ENCODE measurements around the gene INPP5B.
"Not testable (repeated sequence)": the region's sequence is repeated elsewhere in the genome, so short reads cannot be mapped to it uniquely, and the experiment has no call there.

INPP5B gene

DNA sequence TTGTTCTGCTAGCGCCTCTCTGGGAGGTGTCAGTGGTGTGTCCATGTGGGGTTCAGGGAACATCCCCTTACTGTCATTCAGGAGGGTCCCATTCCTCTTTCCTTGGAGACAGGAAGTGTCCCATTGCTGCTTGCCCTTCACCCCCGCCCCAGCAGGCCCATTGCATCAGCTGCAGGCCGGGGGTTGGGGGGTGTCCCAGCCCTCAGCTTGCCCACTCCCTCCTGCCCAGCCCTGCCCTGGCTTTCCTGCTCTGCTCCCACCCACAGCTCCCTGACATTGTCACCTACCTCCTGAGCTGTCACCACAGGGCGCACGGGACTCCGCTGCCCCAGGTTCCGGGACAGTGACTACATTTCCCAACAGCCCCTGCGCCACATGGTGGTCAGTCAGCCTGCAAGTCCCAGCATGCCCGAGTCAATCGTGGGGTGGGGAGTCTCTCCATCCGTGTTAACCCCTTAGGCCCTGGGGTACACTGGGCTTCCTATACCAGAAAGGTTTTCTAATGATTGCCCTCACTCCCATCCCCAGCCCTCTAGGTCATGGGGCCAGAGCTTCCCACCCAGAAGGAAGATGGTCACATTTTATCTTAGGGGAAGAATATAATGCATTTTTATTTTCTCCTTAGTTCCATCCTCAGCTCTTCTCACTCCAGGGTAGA lies at the start of gene INPP5B:
TSS of gene INPP5B (minus strand) at position 351 of the 658 bp plus-strand sequence. CDS start 745 bp downstream, outside the sequence.
- DNase-seq = peak; percentile 79

DNA sequence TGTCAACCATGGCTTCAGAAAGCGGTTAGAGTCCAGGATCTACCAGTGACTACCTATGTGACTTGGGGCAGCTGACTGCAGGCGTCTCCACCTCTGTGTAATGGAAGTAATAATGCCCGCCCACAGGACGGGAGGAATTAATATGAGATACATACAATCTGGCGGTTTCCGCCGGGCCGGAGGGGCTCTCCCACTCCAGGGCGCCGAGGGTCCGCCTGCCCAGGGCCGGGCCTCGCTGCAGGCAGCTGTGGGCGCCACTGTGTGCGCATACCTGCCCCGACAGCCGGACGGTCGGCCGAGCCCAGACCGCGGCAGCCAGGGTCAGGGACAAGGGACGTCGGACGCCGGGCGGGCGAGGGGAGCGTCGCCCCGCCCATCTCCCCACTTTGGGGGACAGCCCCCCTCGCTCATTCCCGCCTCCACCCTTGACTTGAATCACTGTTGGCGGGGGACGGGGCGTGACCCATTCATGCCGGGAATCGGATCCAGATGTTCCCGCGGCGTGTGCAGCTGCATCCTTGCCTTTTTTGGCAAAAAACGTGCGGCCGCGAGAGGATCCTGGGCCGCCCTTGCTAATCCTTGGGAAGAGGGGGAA lies 49.0 kb upstream of the INPP5B start:
- no peak for DNase-seq

DNA sequence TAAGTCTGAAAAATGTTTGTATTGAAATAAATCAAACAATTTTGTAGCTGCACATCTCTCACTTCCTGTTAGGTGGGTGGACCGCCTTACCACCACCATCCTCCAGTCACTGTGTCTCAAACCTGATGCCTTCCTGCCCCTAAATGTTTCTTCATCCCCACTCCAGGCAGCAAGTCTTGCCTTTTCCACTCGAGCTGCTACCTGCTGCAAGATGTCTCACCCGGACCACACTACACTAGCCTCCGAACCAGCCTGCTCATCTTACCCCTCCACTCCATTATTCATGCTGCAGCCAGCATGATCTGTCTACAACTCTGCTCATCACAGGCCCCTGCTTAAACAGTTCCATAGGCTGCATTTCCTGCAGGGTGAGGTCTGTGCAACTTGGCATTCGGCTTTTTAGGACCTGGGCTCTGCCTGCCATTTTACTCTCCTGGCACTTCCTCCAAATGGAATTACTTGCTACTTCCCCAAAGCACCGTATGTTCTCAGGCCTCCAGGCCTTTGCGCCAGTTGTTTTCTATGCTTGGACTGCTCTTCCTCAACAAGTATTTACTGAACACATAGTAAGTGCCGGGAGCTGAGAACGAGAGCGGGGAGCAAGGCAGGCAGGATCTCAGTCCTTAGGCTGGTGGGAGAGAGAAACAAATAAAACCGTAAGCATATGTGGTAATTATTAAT lies 48.2 kb upstream of the INPP5B start:
- DNase-seq = peak; percentile 33

GRCh38 chr1:37989361-37989930 lies 42.6 kb upstream of the INPP5B start:
- DNase-seq = peak; percentile 37

- no peak for DNase-seq
Measured at GRCh38 chr1:37987679-37988078, 40.8 kb upstream of the INPP5B start.

- DNase-seq = no peak
Measured at GRCh38 chr1:37983546-37983945, 36.7 kb upstream of the INPP5B start.

- DNase-seq = no peak
Measured at GRCh38 chr1:37978541-37978940, 31.7 kb upstream of the INPP5B start.

- peak; percentile 19 for DNase-seq
Measured at GRCh38 chr1:37975083-37975482, 28.2 kb upstream of the INPP5B start.

DNA sequence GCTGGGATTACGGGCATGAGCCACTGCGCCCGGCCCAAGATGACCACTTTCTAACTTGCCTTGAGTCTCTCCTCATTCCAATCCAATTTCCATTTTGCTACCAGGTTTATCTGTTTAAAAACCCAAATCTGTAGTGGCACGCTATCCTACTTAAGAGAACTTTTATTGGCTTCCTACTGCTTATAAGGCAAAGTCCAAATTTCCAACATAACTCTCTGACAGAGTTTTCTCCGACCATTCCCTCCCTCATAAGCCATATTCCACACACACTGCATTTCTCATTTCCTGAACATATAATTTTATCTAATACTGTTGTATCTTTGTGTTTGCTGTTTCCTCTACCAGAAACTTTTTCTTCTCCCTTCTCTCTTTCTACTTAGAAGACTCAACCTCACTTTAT lies 27.7 kb upstream of the INPP5B start:
- DNase-seq = no peak

DNA sequence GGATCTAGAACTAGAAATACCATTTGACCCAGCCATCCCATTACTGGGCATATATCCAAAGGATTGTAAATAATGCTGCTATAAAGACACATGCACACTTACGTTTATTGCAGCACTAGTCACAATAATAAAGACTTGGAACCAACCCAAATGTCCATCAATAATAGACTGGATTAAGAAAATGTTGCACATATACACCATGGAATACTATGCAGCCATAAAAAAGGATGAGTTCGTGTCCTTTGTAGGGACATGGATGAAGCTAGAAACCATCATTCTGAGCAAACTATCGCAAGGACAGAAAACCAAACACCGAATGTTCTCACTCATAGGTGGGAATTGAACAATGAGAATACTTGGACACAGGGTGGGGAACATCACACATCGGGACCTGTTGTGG lies 26.8 kb upstream of the INPP5B start:
- DNase-seq = not testable (repeated sequence)

DNA sequence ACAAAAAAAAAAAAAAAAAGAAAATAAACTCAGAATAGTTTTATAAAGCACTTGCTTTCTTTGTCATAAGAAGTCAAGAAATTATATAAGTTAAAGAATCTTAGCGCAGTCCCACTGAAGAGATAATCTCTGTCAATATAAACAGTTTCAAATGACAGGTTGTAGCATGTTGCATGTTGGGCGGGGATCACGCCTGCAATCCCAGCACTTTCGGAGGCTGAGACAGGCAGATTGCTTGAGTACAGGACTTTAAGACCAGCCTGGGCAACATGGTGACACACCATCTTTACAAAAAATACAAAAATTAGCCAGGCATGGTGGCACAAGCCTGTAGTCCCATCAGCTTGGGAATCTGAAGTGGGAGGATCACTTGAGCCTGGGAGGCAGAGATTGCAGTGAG lies 18.4 kb upstream of the INPP5B start:
- DNase-seq = no peak

DNA sequence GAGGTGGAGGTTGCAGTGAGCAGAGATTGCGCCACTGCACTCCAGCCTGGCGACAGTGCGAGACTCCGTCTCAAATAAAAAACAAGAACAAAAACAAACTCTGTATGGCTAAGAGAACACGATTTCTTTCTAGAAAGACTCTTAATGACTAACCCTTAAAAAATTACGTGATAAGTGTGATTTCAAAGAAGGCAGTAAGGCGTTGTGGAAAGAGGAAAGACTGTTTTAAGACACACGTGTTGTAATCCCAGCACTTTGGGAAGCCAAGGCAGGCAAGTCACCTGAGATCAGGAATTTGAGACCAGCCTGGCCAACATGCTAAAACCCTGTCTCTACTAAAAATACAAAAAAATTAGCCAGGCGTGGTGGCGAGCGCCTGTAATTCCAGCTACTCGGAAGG lies 17.3 kb upstream of the INPP5B start:
- not testable (repeated sequence) for DNase-seq

GRCh38 chr1:37958690-37959089 lies 11.8 kb upstream of the INPP5B start:
- DNase-seq = no peak

DNA sequence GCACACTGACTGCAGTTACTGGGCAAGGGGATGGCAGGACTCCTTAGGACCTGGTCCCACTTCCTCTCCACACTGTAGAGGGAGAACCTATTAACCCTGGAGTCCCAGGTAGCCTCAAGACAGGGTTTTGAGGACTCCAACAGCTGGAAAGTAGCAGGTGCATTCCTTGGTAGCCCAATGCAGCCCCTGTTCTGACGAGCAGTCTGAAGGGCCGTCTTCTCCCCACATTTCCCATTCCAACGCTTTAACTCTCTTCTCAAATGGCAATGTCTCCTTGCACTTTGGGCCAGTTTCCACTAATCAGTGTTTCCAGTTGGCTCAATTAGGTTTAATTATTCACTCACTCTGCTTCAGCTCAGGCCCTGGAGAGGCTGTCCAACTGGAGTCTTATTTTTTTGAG lies 8.8 kb upstream of the INPP5B start:
- DNase-seq = no peak

DNA sequence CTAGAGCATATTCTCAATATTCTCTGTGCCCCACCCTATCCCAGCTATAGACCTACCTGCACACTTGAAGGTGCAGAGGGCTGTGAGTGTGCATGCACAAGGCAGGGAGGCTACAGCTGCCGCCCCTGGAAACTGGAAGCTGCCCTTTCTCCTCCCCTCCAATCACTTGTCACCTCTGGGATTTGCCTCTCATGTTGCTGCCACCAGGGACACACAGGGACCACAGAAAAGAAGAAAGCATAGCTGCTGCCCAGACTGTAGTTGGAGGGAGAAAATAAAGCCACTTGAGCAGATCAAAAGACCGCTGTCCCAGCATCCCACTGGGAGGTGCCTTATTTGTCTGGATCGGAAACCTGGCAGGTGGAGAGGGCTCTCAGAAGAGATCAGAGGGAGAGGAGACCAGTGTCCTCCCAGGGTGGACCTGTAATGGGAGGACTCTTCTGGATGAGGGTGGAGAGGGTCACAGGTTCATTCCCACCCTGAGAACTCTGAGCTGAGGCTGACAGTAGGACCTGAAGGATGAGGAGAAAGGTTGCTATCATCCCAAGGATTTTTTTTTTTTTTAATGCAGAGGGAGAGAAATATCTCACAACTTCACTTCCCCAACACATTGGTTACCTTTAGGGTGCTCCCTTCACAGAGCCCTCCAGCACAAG lies 7.6 kb upstream of the INPP5B start:
- no peak for DNase-seq

DNA sequence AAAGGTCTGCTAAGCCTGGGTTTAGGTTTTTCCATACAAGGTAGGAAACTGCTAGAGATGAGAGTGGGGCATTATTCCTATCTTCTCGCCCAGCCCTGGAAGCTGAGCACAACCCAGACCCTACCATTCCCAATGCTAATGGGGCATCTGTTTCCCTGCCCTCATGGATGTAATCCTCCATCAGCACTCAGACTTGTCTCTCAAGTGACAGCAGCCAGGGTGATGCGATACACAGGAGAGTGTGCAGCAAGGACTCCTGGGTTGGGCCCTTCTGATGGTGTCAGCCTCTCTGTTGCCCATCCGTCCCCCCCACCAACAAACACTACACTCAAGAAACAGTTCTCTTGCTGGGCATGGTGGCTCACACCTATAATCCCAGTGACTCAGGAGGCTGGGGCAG lies 5.9 kb upstream of the INPP5B start:
- DNase-seq = no peak

DNA sequence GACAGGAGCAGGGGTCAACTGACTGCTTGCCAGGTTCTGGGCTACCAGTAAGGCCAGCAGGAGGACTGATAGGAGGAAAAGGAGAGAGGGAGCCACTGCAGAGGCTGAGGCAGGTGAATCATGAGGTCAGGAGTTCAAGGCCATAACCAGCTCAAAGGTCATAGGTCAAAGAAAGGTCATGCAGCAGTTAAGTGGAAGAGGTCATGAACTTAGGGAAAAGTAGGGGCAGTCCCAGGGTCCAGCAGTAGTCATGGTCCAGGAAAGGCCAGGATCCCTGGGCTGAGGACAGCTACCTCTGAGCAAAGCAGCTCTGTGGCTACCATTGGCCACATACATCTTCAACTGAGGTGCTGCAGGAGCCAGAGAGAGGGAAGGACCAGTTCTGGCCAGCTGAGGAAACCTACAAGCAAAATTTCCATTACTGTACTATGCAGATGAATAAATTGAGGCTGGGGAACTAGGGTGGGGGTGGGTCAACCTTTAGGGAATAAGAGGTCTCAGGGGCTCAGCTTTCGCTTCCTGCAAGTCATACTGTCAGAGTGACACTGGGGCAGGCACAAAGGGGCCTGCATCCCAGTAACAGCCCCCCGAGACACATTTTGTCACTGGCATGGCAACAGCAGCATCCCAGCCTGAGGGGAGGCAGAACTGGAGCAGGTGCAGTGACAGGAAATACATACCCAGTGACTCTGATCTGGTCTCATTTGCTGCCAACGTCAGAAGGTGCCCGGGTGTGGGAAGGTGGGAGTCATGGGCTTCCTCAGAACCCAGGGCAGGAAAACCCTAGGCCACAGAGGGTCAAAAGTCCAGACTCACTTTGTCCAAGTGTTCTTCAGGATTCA lies 5.2 kb upstream of the INPP5B start:
- no peak for DNase-seq

- peak; percentile 69 for DNase-seq
Measured at GRCh38 chr1:37951041-37951782, 4.4 kb upstream of the INPP5B start.

DNA sequence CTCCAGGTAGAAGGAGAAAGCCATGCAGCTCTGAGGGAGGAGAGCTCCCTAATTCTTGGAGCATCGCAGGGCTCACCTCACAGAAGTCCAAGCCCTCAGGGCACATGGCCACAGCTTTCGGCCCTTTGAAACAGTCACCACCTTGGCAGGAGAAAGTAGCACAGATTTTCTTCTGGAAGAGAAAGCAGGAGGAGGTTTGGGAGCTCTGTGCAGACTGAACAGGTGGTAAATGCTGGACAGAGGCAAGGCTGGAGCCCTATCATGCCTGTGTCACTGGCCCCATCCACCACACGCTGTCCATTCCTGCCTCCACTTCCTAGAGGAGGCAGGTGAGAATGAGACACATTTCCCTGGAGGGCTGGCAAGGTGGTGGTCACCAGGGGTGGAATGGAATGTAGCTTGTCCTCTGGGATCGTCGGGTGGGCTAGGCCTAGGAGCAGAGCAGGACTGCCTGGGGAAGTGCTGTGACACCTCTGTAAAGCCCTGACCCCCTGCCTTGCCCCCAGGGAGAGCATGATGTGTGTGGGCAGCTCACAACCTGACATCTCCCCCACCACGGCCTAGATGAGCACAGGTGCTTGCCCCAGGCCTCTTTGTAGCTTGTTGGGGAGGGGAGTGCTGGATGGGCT lies 2.8 kb upstream of the INPP5B start:
- DNase-seq = no peak

- DNase-seq = no peak
Measured at GRCh38 chr1:37948841-37949240, 2.0 kb upstream of the INPP5B start.

DNA sequence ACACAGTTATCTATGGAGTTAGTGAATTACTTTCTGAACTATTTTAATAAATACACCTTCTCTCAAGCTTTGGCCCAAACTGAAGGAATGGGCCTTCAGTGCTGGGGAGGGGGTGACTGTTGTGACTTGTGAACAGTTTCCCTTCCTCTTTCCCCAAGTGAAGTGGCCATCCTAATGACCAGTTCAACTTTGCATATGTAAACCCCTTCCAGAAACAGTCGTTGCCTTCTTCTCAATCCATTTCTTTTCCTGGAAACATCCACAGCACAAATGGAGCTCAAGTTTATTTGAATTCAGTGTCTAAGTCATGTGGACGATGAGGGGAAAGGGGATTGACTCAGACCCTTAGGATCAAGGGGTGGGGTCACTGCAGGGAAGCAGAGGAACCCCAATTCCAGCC lies 1.3 kb upstream of the INPP5B start:
- peak; percentile 22 for DNase-seq

All from MV-4-11 (cell line).